SK-N-MC (cell line): Measurements from ENCODE around the gene FAM120A.

ENCODE experiments used
- EZH2 ChIP-seq: fragments of 200-600 bp; sonication (generic); IDR thresholded peaks from one replicate; pipeline ENCODE4 v1.6.1; 2017; ENCODE audit warnings: antibody characterized with exemption
- FOXP2 ChIP-seq: optimal IDR thresholded peaks from 2 replicates; pipeline ENCODE3; 2011; ENCODE audit warnings: mild to moderate bottlenecking, moderate library complexity; ENCODE audit not compliant: insufficient read depth; ENCODE audit errors: extremely low read length, control extremely low read depth
- POLR2AphosphoS5 ChIP-seq: IDR thresholded peaks from 2 replicates; pipeline ENCODE4 v1.6.1; 2012; ENCODE audit warnings: mild to moderate bottlenecking, low read depth, low read length, borderline replicate concordance

- no peak for TF ChIP-seq EZH2
- no peak for TF ChIP-seq POLR2AphosphoS5
- TF ChIP-seq FOXP2: no peak
Observed at GRCh38 chr9:93475108-93475507, 23.6 kb downstream of the FAM120A start.
